H9 (cell line): ENCODE results near the gene HADH. TPM values are rescaled to one million over a fixed set of nuclear protein-coding genes. Genes with fewer than 3 reads are reported as not detected.

Source experiments
- DNase-seq: peaks from one replicate; pipeline ENCODE4 v3.0.0-alpha.2; 2017
- H2AFZ ChIP-seq: one replicate; pipeline ENCODE4 v1.6.1; 2013; ENCODE audit warnings: mild to moderate bottlenecking, low read length, control low read depth, moderate library complexity
- H2AK5ac ChIP-seq: 2 replicates; pipeline ENCODE4 v1.6.1; 2013; ENCODE audit warnings: low read length, control low read depth, mixed read lengths; ENCODE audit not compliant: insufficient read length
- H2BK120ac ChIP-seq: one replicate; pipeline ENCODE4 v1.6.1; 2013; ENCODE audit warnings: low read depth, mild to moderate bottlenecking, low read length, control low read depth, inconsistent platforms; ENCODE audit not compliant: poor library complexity, severe bottlenecking
- H2BK12ac ChIP-seq: 2 replicates; pipeline ENCODE4 v1.6.1; 2013; ENCODE audit warnings: low read length, control low read depth, mixed read lengths, low read depth; ENCODE audit not compliant: insufficient read length
- H2BK15ac ChIP-seq: 2 replicates; pipeline ENCODE4 v1.6.1; 2013; ENCODE audit warnings: low read depth, low read length, control low read depth
- H2BK20ac ChIP-seq: one replicate; pipeline ENCODE4 v1.6.1; 2013; ENCODE audit warnings: low read depth, mild to moderate bottlenecking, low read length, control low read depth, inconsistent platforms; ENCODE audit not compliant: poor library complexity, severe bottlenecking
- H2BK5ac ChIP-seq: 2 replicates; pipeline ENCODE4 v1.6.1; 2013; ENCODE audit warnings: low read length, control low read depth, mixed read lengths; ENCODE audit not compliant: insufficient read length
- H3K14ac ChIP-seq: 2 replicates; pipeline ENCODE4 v1.6.1; 2013; ENCODE audit warnings: low read length, control low read depth; ENCODE audit not compliant: insufficient read depth
- H3K18ac ChIP-seq: 2 replicates; pipeline ENCODE4 v1.6.1; 2013; ENCODE audit warnings: low read depth, mild to moderate bottlenecking, mixed read lengths, low read length, control low read depth; ENCODE audit not compliant: insufficient read length
- H3K23ac ChIP-seq: 2 replicates; pipeline ENCODE4 v1.6.1; 2013; ENCODE audit warnings: low read length, control low read depth, mixed read lengths, low read depth; ENCODE audit not compliant: insufficient read length
- H3K23me2 ChIP-seq: 2 replicates; pipeline ENCODE4 v1.6.1; 2013; ENCODE audit warnings: low read depth, mild to moderate bottlenecking, mixed read lengths, low read length, control low read depth; ENCODE audit not compliant: insufficient read length, poor library complexity, severe bottlenecking
- H3K27ac ChIP-seq: 2 replicates; pipeline ENCODE4 v1.5.1; 2013; ENCODE audit warnings: low read length, control low read depth, mixed read lengths, low read depth; ENCODE audit not compliant: insufficient read length
- H3K27me3 ChIP-seq: 2 replicates; pipeline ENCODE4 v1.6.1; 2013; ENCODE audit warnings: low read length, control low read depth, inconsistent platforms; ENCODE audit not compliant: insufficient read depth
- H3K4ac ChIP-seq: 2 replicates; pipeline ENCODE4 v1.6.1; 2013; ENCODE audit warnings: low read depth, mild to moderate bottlenecking, control low read depth, inconsistent platforms, low read length, moderate library complexity
- H3K4me1 ChIP-seq: 2 replicates; pipeline ENCODE4 v1.6.1; 2013; ENCODE audit warnings: low read length, control low read depth, inconsistent platforms; ENCODE audit not compliant: insufficient read depth
- H3K4me2 ChIP-seq: 2 replicates; pipeline ENCODE4 v1.6.1; 2013; ENCODE audit warnings: low read length, control low read depth, mixed read lengths; ENCODE audit not compliant: insufficient read length, insufficient read depth
- H3K56ac ChIP-seq: 2 replicates; pipeline ENCODE4 v1.6.1; 2013; ENCODE audit warnings: low read depth, mild to moderate bottlenecking, mixed read lengths, low read length, control low read depth; ENCODE audit not compliant: insufficient read length
- H3K79me1 ChIP-seq: 2 replicates; pipeline ENCODE4 v1.6.1; 2013; ENCODE audit warnings: low read depth, mild to moderate bottlenecking, moderate library complexity, low read length, control low read depth, inconsistent platforms; ENCODE audit not compliant: insufficient read depth, poor library complexity, severe bottlenecking
- H3K79me2 ChIP-seq: 2 replicates; pipeline ENCODE4 v1.6.1; 2013; ENCODE audit warnings: low read length, control low read depth, inconsistent platforms; ENCODE audit not compliant: insufficient read depth
- H3K9ac ChIP-seq: 2 replicates; pipeline ENCODE4 v1.6.1; 2013; ENCODE audit warnings: low read length, control low read depth, mixed read lengths; ENCODE audit not compliant: insufficient read length; ENCODE audit errors: extremely low read depth
- H3K9me3 ChIP-seq: one replicate; pipeline ENCODE4 v1.6.1; 2013; ENCODE audit warnings: low read depth, low read length, inconsistent platforms; ENCODE audit not compliant: control insufficient read depth
- H3T11ph ChIP-seq: one replicate; pipeline ENCODE4 v1.6.1; 2013; ENCODE audit warnings: mild to moderate bottlenecking, low read length, control low read depth, inconsistent platforms
- H4K20me1 ChIP-seq: one replicate; pipeline ENCODE4 v1.6.1; 2013; ENCODE audit not compliant: control insufficient read depth, insufficient read length, insufficient read depth
- H4K5ac ChIP-seq: 2 replicates; pipeline ENCODE4 v1.6.1; 2013; ENCODE audit warnings: low read depth, mild to moderate bottlenecking, mixed read lengths, low read length, control low read depth; ENCODE audit not compliant: insufficient read length
- H4K8ac ChIP-seq: replicated peaks from 2 replicates; pipeline ENCODE4 v1.6.1; 2013; ENCODE audit warnings: low read length, control low read depth, mixed read lengths, low read depth; ENCODE audit not compliant: insufficient read length
- H4K91ac ChIP-seq: 2 replicates; pipeline ENCODE4 v1.6.1; 2013; ENCODE audit warnings: low read depth, mild to moderate bottlenecking, moderate library complexity, mixed read lengths, low read length, control low read depth; ENCODE audit not compliant: insufficient read length
- H3K27ac Mint-ChIP-seq, 3 experiments: 2 replicates in 2 of 3; 3 replicates in 1 of 3; pipeline ENCODE4 v1.8.0; 2020 to 2021; ENCODE audit warnings: mixed read lengths in 3 of 3, mild to moderate bottlenecking in 1 of 3, moderate library complexity in 1 of 3
- H3K27me3 Mint-ChIP-seq: 2 replicates; pipeline ENCODE4 v1.8.0; 2021; ENCODE audit warnings: low read depth, mild to moderate bottlenecking, moderate library complexity, mixed read lengths
- H3K36me3 Mint-ChIP-seq, 3 experiments: 2 replicates in 2 of 3; 3 replicates in 1 of 3; pipeline ENCODE4 v1.8.0; 2020 to 2021; ENCODE audit warnings: low read depth in 3 of 3, mixed read lengths in 3 of 3; ENCODE audit not compliant: insufficient read depth in 1 of 3
- H3K4me1 Mint-ChIP-seq, 2 experiments: 2 replicates each; pipeline ENCODE4 v1.8.0; 2020; ENCODE audit warnings: mixed read lengths in 2 of 2
- H3K4me3 Mint-ChIP-seq, 2 experiments: 2 replicates in 1 of 2; 3 replicates in 1 of 2; pipeline ENCODE4 v1.8.0; 2020 to 2021; ENCODE audit warnings: mild to moderate bottlenecking in 2 of 2, mixed read lengths in 2 of 2, moderate library complexity in 1 of 2
- H3K9me3 Mint-ChIP-seq, 2 experiments: 2 replicates in 1 of 2; 3 replicates in 1 of 2; pipeline ENCODE4 v1.8.0; 2020; ENCODE audit warnings: mild to moderate bottlenecking in 2 of 2, mixed read lengths in 2 of 2, moderate library complexity in 1 of 2
- WGBS: extraction: QIAGEN DNeasy Blood & Tissue Kit; methylation state at CpG from one replicate; pipeline ENCODE4 v1.1.7; 2013; ENCODE audit warnings: missing lambda C conversion rate, low lambda C conversion rate, mixed read lengths; ENCODE audit not compliant: insufficient read length; ENCODE audit errors: extremely low coverage; 5-methylcytosine and 5-hydroxymethylcytosine counted together
- total RNA-seq: library from RNA; stranded (reverse); gene quantifications from 2 replicates; pipeline ENCODE4 v1.2.1, GENCODE V29; 2021
- TF ChIP-seq, protein P1 (sequence below): fragments of 200-600 bp; sonication (generic); conservative IDR thresholded peaks from 3 replicates; pipeline ENCODE4 v1.8.0; 2021; ENCODE audit warnings: antibody characterized with exemption, mild to moderate bottlenecking

HADH gene
- total RNA-seq, 1 experiment from 2014 or later, result 44.4 TPM

DNA sequence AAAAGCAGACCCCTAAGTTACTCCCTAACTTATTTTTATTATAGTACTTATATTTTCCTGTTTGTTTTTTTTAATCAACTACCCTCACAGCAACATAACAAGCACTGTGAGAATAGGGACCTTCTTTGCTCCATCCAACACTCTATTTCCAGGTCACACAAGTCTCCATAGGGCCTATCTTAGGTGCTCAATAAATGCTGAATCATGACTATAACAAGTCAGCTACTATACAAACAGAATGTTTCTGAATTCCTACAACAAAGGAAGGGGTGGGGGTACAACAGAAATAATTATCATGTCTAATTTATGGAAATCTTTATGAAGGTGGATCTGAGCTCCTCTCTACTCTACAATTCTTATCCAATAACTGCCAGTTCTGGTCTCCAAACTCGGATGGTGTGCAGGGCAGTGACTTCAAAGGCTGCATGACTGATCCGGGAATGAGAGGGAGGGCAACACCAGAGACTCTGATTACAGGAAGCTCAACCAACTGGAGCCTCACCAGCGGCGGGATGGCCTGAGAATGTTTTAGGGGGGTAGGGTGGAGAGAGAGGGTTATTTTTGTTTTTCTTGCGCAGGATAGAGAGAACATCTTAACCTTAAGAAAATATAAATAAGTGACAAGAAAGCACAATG is 71.1 kb downstream of the HADH start:
- no peak overlapping the region for H2BK15ac ChIP-seq
- no peak overlapping the region for H3K4me2 ChIP-seq
- Mint-ChIP-seq H3K27me3 (peaks cover 4% of the 10 kb centered on the region), H3K4me3 (no peak overlapping the region), H3K36me3 (no peaks in the 10 kb centered on the region), H3K27ac (no peak overlapping the region; a peak in 1 of 7 replicates), H3K9me3 (no peaks in the 10 kb centered on the region), H3K4me1 (peaks cover 0 to 10% of the 10 kb centered on the region in 2 experiments; a peak in 2 of 4 replicates)
- H2AFZ ChIP-seq, result no peak overlapping the region
- no peak overlapping the region for H4K91ac ChIP-seq
- H3T11ph ChIP-seq, result no peak overlapping the region
- no peaks in the 10 kb centered on the region for H3K79me2 ChIP-seq
- no peak overlapping the region for H4K5ac ChIP-seq
- no peak overlapping the region for H2BK5ac ChIP-seq
- no peak overlapping the region for H2BK20ac ChIP-seq
- H4K8ac ChIP-seq, result no peak overlapping the region
- no peaks in the 10 kb centered on the region; the same call in 1 of the 2 replicates for H3K4me1 ChIP-seq
- H3K23me2 ChIP-seq, result no peaks in the 10 kb centered on the region
- H3K27me3 ChIP-seq, result no peaks in the 10 kb centered on the region
- H2BK120ac ChIP-seq, result no peak overlapping the region
- no peak overlapping the region for H2AK5ac ChIP-seq
- no CpG with 5 or more reads among the region's 5 CpGs for WGBS
- H3K9me3 ChIP-seq, result no peaks in the 10 kb centered on the region
- H3K23ac ChIP-seq, result no peak overlapping the region
- H3K18ac ChIP-seq, result no peak overlapping the region
- H2BK12ac ChIP-seq, result no peak overlapping the region
- TF ChIP-seq, protein P1, sequence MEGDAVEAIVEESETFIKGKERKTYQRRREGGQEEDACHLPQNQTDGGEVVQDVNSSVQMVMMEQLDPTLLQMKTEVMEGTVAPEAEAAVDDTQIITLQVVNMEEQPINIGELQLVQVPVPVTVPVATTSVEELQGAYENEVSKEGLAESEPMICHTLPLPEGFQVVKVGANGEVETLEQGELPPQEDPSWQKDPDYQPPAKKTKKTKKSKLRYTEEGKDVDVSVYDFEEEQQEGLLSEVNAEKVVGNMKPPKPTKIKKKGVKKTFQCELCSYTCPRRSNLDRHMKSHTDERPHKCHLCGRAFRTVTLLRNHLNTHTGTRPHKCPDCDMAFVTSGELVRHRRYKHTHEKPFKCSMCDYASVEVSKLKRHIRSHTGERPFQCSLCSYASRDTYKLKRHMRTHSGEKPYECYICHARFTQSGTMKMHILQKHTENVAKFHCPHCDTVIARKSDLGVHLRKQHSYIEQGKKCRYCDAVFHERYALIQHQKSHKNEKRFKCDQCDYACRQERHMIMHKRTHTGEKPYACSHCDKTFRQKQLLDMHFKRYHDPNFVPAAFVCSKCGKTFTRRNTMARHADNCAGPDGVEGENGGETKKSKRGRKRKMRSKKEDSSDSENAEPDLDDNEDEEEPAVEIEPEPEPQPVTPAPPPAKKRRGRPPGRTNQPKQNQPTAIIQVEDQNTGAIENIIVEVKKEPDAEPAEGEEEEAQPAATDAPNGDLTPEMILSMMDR, result no peak
- no peak overlapping the region for H3K27ac ChIP-seq
- no peak overlapping the region for H3K14ac ChIP-seq
- no peak for DNase-seq
- H3K4ac ChIP-seq, result no peak overlapping the region
- H3K9ac ChIP-seq, result no peak overlapping the region
- no peak overlapping the region for H3K56ac ChIP-seq
- no peaks in the 10 kb centered on the region for H4K20me1 ChIP-seq
- H3K79me1 ChIP-seq, result no peaks in the 10 kb centered on the region
